Panc1 (cell line): ENCODE data around the gene POU2AF3. TPM values are rescaled to one million over a fixed set of nuclear protein-coding genes. Genes with fewer than 3 reads are reported as not detected.

ENCODE experiments used
- ATAC-seq: fragments of 200-7000 bp; cut with Tn5 transposase; 2 replicates; pipeline ENCODE4 v1.9.1; 2020; ENCODE audit warnings: mild to moderate bottlenecking, moderate library complexity
- BruUV-seq: library from RNA; stranded (reverse); fragments of 400-500 nt; replicated peaks from 2 replicates; lab custom pipeline; 2021; lab: Mats Ljungman, UMichigan
- CTCF ChIA-PET: fragments of 300-600 bp; sonication (Branson Sonifier 250); formaldehyde crosslinking; loops from one replicate; lab custom pipeline; 2022; ENCODE audit warnings: antibody characterized with exemption; lab: Charles Lee
- POLR2A ChIA-PET: fragments of 300-600 bp; sonication (Branson Sonifier 250); formaldehyde crosslinking; loops from one replicate; lab custom pipeline; 2022; ENCODE audit warnings: antibody characterized with exemption; lab: Charles Lee
- DNase-seq: peaks from one replicate; pipeline ENCODE4 v3.0.0-alpha.2; 2010; ENCODE audit warnings: low read depth, low spot score
- H3K27ac ChIP-seq: 2 replicates; pipeline ENCODE4 v1.5.1; 2011; ENCODE audit warnings: mild to moderate bottlenecking, low read length, inconsistent platforms
- H3K27me3 ChIP-seq: fragments of 200-500 bp; sonication (Bioruptor generic); 2 replicates; pipeline ENCODE4 v1.6.0; 2014; ENCODE audit warnings: low read length, inconsistent platforms; ENCODE audit not compliant: control insufficient read depth, insufficient read depth
- H3K36me3 ChIP-seq: fragments of 200-500 bp; sonication (Bioruptor generic); 2 replicates; pipeline ENCODE4 v1.5.1; 2014; ENCODE audit warnings: inconsistent platforms, mild to moderate bottlenecking, low read length, moderate library complexity; ENCODE audit not compliant: control insufficient read depth, insufficient read depth
- H3K4me1 ChIP-seq: 2 replicates; pipeline ENCODE4 v1.5.1; 2011; ENCODE audit warnings: inconsistent platforms, mild to moderate bottlenecking, low read length, moderate library complexity; ENCODE audit not compliant: control insufficient read depth, insufficient read depth
- H3K4me3 ChIP-seq, 2 experiments: 2 replicates each; pipeline ENCODE4 v1.5.1; 2011 to 2012; ENCODE audit warnings: low read depth in 2 of 2, low read length in 2 of 2, mild to moderate bottlenecking in 2 of 2, inconsistent platforms in 1 of 2, moderate library complexity in 1 of 2
- H3K9me3 ChIP-seq: fragments of 200-500 bp; sonication (Bioruptor generic); 2 replicates; pipeline ENCODE4 v1.5.1; 2014; ENCODE audit warnings: low read depth, mild to moderate bottlenecking, inconsistent platforms, low read length, moderate library complexity; ENCODE audit not compliant: control insufficient read depth, insufficient read depth
- POLR2AphosphoS5 ChIP-seq: IDR thresholded peaks from 2 replicates; pipeline ENCODE4 v1.6.1; 2012; ENCODE audit warnings: mild to moderate bottlenecking, low read depth, low read length, moderate library complexity
- SIN3A ChIP-seq: IDR thresholded peaks from 2 replicates; pipeline ENCODE4 v1.6.1; 2012; ENCODE audit warnings: low read depth, mild to moderate bottlenecking, low read length, moderate library complexity, borderline replicate concordance; ENCODE audit not compliant: insufficient read depth
- TCF7L2 ChIP-seq: IDR thresholded peaks from 2 replicates; pipeline ENCODE4 v1.6.1; 2011; ENCODE audit warnings: mild to moderate bottlenecking, low read depth, low read length, inconsistent platforms
- in situ Hi-C: cut with HindIII; loops from 2 replicates; pipeline ENCODE4 v1.10.0; 2016; ENCODE audit warnings: low sequenced_read_pairs, low pct_unique_long_range_greater_than_20kb
- intact Hi-C: fragments of 100-400 bp; cut with micrococcal nuclease; formaldehyde crosslinking; loops from one replicate; pipeline ENCODE4 v1.10.0; 2022; ENCODE audit not compliant: unreplicated experiment
- microRNA-seq: library from miRNA; unstranded; fragments of <30 nt; microRNA quantifications from one replicate; pipeline ENCODE4 v1.1.0, GENCODE V29; 2020; ENCODE audit not compliant: unreplicated experiment
- total RNA-seq: library from RNA; stranded (reverse); gene quantifications from one replicate; pipeline ENCODE4 v1.2.1, GENCODE V29; 2021; ENCODE audit not compliant: unreplicated experiment
- TF ChIP-seq, protein P1 (sequence below): fragments of 450-650 bp; IDR thresholded peaks from 2 replicates; pipeline ENCODE4 v1.5.1; 2017; ENCODE audit warnings: mild to moderate bottlenecking
- TF ChIP-seq, protein P2 (sequence below), 2 experiments: IDR thresholded peaks; 2 replicates each; pipeline ENCODE4 v1.6.1; 2011 to 2012; ENCODE audit warnings: low read depth in 2 of 2, control low read depth in 1 of 2, low read length in 1 of 2, mild to moderate bottlenecking in 1 of 2, moderate library complexity in 1 of 2; ENCODE audit not compliant: insufficient read depth in 1 of 2

Gene POU2AF3
- total RNA-seq, 1 experiment from 2014 or later: 0.64 TPM

- no peaks in the 10 kb centered on the region for H3K27me3 ChIP-seq
- H3K4me3 ChIP-seq: no peak overlapping the region
- ATAC-seq (peak; percentile 32; the same call in 1 of the 2 replicates), DNase-seq (no peak)
- ChIA-PET POLR2A (no interaction called here), CTCF (no interaction called here)
- no TSS peak for BruUV-seq
- intact Hi-C loops (no loop called here), in situ Hi-C loops (no loop called here)
- no peaks in the 10 kb centered on the region for H3K4me1 ChIP-seq
- no peaks in the 10 kb centered on the region for H3K9me3 ChIP-seq
- no peaks in the 10 kb centered on the region for H3K36me3 ChIP-seq
- TF ChIP-seq SIN3A: no peak
- TF ChIP-seq, protein P1, sequence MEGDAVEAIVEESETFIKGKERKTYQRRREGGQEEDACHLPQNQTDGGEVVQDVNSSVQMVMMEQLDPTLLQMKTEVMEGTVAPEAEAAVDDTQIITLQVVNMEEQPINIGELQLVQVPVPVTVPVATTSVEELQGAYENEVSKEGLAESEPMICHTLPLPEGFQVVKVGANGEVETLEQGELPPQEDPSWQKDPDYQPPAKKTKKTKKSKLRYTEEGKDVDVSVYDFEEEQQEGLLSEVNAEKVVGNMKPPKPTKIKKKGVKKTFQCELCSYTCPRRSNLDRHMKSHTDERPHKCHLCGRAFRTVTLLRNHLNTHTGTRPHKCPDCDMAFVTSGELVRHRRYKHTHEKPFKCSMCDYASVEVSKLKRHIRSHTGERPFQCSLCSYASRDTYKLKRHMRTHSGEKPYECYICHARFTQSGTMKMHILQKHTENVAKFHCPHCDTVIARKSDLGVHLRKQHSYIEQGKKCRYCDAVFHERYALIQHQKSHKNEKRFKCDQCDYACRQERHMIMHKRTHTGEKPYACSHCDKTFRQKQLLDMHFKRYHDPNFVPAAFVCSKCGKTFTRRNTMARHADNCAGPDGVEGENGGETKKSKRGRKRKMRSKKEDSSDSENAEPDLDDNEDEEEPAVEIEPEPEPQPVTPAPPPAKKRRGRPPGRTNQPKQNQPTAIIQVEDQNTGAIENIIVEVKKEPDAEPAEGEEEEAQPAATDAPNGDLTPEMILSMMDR: no peak
- TF ChIP-seq, protein P2, sequence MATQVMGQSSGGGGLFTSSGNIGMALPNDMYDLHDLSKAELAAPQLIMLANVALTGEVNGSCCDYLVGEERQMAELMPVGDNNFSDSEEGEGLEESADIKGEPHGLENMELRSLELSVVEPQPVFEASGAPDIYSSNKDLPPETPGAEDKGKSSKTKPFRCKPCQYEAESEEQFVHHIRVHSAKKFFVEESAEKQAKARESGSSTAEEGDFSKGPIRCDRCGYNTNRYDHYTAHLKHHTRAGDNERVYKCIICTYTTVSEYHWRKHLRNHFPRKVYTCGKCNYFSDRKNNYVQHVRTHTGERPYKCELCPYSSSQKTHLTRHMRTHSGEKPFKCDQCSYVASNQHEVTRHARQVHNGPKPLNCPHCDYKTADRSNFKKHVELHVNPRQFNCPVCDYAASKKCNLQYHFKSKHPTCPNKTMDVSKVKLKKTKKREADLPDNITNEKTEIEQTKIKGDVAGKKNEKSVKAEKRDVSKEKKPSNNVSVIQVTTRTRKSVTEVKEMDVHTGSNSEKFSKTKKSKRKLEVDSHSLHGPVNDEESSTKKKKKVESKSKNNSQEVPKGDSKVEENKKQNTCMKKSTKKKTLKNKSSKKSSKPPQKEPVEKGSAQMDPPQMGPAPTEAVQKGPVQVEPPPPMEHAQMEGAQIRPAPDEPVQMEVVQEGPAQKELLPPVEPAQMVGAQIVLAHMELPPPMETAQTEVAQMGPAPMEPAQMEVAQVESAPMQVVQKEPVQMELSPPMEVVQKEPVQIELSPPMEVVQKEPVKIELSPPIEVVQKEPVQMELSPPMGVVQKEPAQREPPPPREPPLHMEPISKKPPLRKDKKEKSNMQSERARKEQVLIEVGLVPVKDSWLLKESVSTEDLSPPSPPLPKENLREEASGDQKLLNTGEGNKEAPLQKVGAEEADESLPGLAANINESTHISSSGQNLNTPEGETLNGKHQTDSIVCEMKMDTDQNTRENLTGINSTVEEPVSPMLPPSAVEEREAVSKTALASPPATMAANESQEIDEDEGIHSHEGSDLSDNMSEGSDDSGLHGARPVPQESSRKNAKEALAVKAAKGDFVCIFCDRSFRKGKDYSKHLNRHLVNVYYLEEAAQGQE (IDR thresholded peaks at IDR 0.05; ENCODE audit: insufficient read depth in 1 of 2, low read depth in 2 of 2, low read length in 1 of 2): no peak
- no peak for TF ChIP-seq TCF7L2
- TF ChIP-seq POLR2AphosphoS5: no peak
- H3K27ac ChIP-seq: no peak overlapping the region
Measured at GRCh38 chr11:111357150-111358037, 59.0 kb downstream of the POU2AF3 start.

Small RNA genes lying within 50 kb of the gene (microRNA-seq; reads per million reads assigned to microRNA genes)
- gene MIR4491: not detected

Other genes starting within 250 kb of the POU2AF3 start
- gene POU2AF2, start 52.8 kb upstream of the POU2AF3 start, total RNA-seq: not detected
- 0.18 TPM for gene POU2AF1, start 80.7 kb downstream of the POU2AF3 start, total RNA-seq
- not detected for gene BTG4, start 213.8 kb downstream of the POU2AF3 start, total RNA-seq
- gene HOATZ, start 216.2 kb downstream of the POU2AF3 start, total RNA-seq: not detected
- gene LAYN, start 242.2 kb downstream of the POU2AF3 start, total RNA-seq: 3.6 TPM